HTR-8/SVneo (cell line): Measurements from ENCODE around the gene WIPI1.
"Not testable (repeated sequence)": the region's sequence is repeated elsewhere in the genome, so short reads cannot be mapped to it uniquely, and the experiment has no call there.

Experiments
- DNase-seq: peaks from one replicate; pipeline ENCODE4 v3.0.0; 2011; ENCODE audit warnings: low spot score, mixed read lengths; ENCODE audit not compliant: insufficient read length
- FAIRE-seq: peaks from 2 replicates; lab custom pipeline; 2011; peaks lifted over from hg19 to GRCh38; lab: Jason Lieb, UNC

WIPI1 gene

GRCh38 chr17:68422821-68423220 is 34.5 kb downstream of the WIPI1 start:
- no peak for FAIRE-seq
- DNase-seq: no peak

GRCh38 chr17:68421486-68421885 is 35.8 kb downstream of the WIPI1 start:
- DNase-seq (no peak), FAIRE-seq (no peak)

- no peak for DNase-seq
- no peak for FAIRE-seq
These were observed 37.2 kb downstream of the WIPI1 start for GRCh38 chr17:68420065-68420464.

- no peak for FAIRE-seq
- DNase-seq: no peak
These were observed 38.4 kb downstream of the WIPI1 start for GRCh38 chr17:68418876-68419275.

GRCh38 chr17:68417317-68417716 is 40.0 kb downstream of the WIPI1 start:
- DNase-seq (no peak), FAIRE-seq (no peak)

GRCh38 chr17:68414901-68415300 is 42.4 kb downstream of the WIPI1 start:
- DNase-seq, FAIRE-seq: not testable (repeated sequence)

- not testable (repeated sequence) for DNase-seq, FAIRE-seq
These were observed 43.4 kb downstream of the WIPI1 start for GRCh38 chr17:68413597-68414560.

- not testable (repeated sequence) for FAIRE-seq, DNase-seq
These were observed 49.6 kb downstream of the WIPI1 start for GRCh38 chr17:68407656-68408055.

GRCh38 chr17:68403837-68404236 is 53.5 kb downstream of the WIPI1 start:
- not testable (repeated sequence) for DNase-seq, FAIRE-seq

- FAIRE-seq (no peak), DNase-seq (no peak)
These were observed 54.2 kb downstream of the WIPI1 start for GRCh38 chr17:68403122-68403521.

GRCh38 chr17:68401288-68401687 is 56.0 kb downstream of the WIPI1 start:
- DNase-seq (no peak), FAIRE-seq (no peak)

- no peak for FAIRE-seq
- no peak for DNase-seq
These were observed 56.9 kb downstream of the WIPI1 start for GRCh38 chr17:68400404-68400735.

GRCh38 chr17:68399638-68400403 is 57.5 kb downstream of the WIPI1 start:
- DNase-seq (no peak), FAIRE-seq (no peak)

GRCh38 chr17:68398691-68399637 is 58.3 kb downstream of the WIPI1 start:
- peak; percentile 95 for DNase-seq
- FAIRE-seq: peak; percentile 98

GRCh38 chr17:68397108-68397536 is 60.2 kb downstream of the WIPI1 start:
- no peak for DNase-seq
- FAIRE-seq: peak; percentile 60

- DNase-seq (no peak), FAIRE-seq (peak; percentile 72)
These were observed 60.8 kb downstream of the WIPI1 start for GRCh38 chr17:68396226-68397107.

GRCh38 chr17:68394608-68395331 is 62.5 kb downstream of the WIPI1 start:
- DNase-seq (no peak), FAIRE-seq (no peak)

- DNase-seq (no peak), FAIRE-seq (no peak)
These were observed 65.6 kb downstream of the WIPI1 start for GRCh38 chr17:68391561-68392268.
